HL-60 (cell line): ENCODE results near the gene CDC42BPB.

Source experiments
- DNase-seq, 2 experiments: peaks; one replicate each; pipeline ENCODE4 v3.0.0-alpha.2; 2010 to 2020; ENCODE audit warnings: low read depth in 1 of 2, low spot score in 1 of 2
- H3K27ac ChIP-seq: fragments of 250-450 bp; sonication (Bioruptor Pico); replicated peaks from 2 replicates; pipeline ENCODE4 v1.5.1; 2020; ENCODE audit warnings: mild to moderate bottlenecking, moderate library complexity
- H3K27me3 ChIP-seq: fragments of 250-450 bp; sonication (Bioruptor Pico); 2 replicates; pipeline ENCODE4 v1.5.1; 2021; ENCODE audit warnings: mild to moderate bottlenecking, moderate library complexity; ENCODE audit not compliant: insufficient read depth, poor library complexity, severe bottlenecking
- H3K4me3 ChIP-seq: replicated peaks from 2 replicates; pipeline ENCODE4 v1.5.1; 2011; ENCODE audit warnings: mild to moderate bottlenecking, control low read depth, low read length; ENCODE audit not compliant: insufficient read depth
- GABPA ChIP-seq: IDR thresholded peaks from 2 replicates; pipeline ENCODE4 v1.6.1; 2012; ENCODE audit warnings: low read depth
- POLR2AphosphoS5 ChIP-seq: IDR thresholded peaks from 2 replicates; pipeline ENCODE4 v1.6.1; 2012; ENCODE audit warnings: low read depth
- SPI1 ChIP-seq: IDR thresholded peaks from 2 replicates; pipeline ENCODE4 v1.6.1; 2012; ENCODE audit warnings: low read depth, mild to moderate bottlenecking, borderline replicate concordance
- TF ChIP-seq, protein P1 (sequence below): IDR thresholded peaks from 2 replicates; pipeline ENCODE4 v1.6.1; 2012; ENCODE audit warnings: low read depth; ENCODE audit not compliant: insufficient replicate concordance
- TF ChIP-seq, protein P2 (sequence below): IDR thresholded peaks from one replicate; pipeline ENCODE4 v1.5.1; 2011; ENCODE audit warnings: low read length, control low read depth, inconsistent platforms; ENCODE audit not compliant: insufficient read depth

Gene CDC42BPB

DNA sequence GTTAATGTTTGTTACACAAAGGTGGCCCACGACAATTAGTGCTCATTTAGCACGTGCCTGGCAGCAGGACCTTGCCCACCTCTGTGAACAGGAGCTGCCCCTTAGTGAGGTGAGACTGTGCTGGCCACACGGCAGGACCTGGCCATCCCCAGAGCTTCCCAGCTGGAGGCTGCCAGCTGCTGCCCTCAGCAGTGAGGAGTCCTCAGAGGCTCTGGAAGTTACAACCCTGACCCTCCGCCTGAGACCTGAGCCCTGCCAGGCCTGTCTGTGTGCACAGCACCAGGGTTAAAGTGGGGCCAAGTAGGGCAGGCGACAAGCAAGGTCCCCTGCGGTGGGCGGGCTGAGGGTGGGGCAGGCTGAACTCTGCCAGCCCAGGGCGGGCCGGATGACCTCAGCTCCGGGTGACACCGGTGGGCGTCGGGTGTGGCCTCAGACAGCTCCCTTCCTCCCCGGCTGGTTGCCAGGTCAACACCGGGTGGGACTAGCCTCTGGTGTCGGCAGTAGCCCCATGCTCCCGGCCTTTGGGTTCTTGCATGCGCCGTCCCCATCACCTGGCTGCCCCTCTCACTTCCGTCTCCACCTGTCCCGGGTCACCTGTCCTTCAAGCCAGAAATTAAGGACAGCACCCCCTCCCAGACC lies 17.5 kb upstream of the CDC42BPB start:
- Histone ChIP-seq H3K27me3 (peaks cover 10% of the 10 kb centered on the region), H3K27ac (no peak overlapping the region), H3K4me3 (no peak overlapping the region)
- DNase-seq = no peak
- TF ChIP-seq, protein P1, sequence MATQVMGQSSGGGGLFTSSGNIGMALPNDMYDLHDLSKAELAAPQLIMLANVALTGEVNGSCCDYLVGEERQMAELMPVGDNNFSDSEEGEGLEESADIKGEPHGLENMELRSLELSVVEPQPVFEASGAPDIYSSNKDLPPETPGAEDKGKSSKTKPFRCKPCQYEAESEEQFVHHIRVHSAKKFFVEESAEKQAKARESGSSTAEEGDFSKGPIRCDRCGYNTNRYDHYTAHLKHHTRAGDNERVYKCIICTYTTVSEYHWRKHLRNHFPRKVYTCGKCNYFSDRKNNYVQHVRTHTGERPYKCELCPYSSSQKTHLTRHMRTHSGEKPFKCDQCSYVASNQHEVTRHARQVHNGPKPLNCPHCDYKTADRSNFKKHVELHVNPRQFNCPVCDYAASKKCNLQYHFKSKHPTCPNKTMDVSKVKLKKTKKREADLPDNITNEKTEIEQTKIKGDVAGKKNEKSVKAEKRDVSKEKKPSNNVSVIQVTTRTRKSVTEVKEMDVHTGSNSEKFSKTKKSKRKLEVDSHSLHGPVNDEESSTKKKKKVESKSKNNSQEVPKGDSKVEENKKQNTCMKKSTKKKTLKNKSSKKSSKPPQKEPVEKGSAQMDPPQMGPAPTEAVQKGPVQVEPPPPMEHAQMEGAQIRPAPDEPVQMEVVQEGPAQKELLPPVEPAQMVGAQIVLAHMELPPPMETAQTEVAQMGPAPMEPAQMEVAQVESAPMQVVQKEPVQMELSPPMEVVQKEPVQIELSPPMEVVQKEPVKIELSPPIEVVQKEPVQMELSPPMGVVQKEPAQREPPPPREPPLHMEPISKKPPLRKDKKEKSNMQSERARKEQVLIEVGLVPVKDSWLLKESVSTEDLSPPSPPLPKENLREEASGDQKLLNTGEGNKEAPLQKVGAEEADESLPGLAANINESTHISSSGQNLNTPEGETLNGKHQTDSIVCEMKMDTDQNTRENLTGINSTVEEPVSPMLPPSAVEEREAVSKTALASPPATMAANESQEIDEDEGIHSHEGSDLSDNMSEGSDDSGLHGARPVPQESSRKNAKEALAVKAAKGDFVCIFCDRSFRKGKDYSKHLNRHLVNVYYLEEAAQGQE = no peak
- TF ChIP-seq, protein P2, sequence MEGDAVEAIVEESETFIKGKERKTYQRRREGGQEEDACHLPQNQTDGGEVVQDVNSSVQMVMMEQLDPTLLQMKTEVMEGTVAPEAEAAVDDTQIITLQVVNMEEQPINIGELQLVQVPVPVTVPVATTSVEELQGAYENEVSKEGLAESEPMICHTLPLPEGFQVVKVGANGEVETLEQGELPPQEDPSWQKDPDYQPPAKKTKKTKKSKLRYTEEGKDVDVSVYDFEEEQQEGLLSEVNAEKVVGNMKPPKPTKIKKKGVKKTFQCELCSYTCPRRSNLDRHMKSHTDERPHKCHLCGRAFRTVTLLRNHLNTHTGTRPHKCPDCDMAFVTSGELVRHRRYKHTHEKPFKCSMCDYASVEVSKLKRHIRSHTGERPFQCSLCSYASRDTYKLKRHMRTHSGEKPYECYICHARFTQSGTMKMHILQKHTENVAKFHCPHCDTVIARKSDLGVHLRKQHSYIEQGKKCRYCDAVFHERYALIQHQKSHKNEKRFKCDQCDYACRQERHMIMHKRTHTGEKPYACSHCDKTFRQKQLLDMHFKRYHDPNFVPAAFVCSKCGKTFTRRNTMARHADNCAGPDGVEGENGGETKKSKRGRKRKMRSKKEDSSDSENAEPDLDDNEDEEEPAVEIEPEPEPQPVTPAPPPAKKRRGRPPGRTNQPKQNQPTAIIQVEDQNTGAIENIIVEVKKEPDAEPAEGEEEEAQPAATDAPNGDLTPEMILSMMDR = no peak
- TF ChIP-seq GABPA = no peak
- TF ChIP-seq POLR2AphosphoS5 = no peak
- TF ChIP-seq SPI1 = no peak

DNA sequence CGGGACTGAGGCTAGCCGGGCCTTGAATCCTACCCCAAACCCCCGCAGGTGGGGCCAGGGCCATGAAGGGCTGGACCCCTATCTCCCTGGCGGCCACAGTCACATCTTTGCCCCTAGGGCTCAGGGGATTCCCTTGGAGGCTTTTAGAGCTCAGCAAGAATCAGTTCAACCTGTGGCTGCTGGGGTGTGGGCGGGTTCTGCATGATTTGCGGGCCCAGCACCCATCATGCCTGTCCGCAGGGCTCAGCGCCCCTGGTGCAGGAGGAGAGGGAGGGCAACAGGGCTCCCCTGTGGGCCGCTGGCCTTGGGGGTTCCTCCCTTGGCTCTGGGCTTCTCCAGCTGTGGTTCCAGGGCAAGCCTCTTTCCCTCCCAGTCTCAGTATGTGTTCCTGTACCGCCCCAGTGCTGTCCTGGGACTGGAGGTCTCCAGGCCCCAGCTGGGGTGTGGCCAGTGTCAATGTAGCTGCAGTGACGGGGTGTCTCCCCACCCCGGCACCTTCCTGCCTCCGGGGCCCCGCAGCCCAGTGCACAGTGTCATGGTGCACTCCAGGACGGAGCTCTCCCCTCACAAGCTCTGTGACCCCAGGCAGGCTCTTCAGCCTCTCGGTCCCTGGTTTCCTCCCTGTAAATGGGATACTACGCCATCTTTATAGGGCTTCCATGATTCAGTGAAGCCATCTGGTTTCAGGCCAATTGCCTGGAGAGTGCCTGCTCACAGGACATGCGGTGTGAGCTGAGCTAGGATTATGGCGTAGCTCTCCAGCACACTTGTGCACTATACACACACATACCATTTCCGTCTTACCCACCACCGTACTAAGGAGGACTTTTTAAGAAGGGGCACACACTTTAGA lies 16.8 kb upstream of the CDC42BPB start:
- no peak for DNase-seq

DNA sequence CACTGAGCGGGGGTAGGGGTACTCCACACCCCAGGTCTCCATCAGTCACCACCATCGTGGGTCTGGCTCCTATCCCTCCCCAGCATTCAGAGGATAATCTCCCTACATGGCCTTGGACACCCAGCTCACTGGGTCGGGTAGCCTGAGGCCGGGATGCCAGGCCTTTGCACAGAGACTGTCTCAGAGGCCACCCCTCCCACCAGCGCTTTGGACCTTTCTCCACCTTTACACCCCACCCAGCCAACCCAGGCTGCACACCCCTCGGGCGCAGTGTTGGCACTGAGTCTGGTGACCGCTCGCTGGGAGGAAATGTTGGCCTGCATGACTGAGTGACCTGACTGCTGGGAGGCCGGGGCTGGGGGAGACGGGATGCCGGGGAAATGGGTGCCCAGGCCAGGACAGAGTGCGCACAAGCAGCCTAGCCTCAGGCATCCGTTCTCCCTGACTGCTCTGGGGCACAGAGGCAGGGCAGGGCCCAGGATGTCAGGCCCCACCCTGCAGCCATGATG lies 16.1 kb upstream of the CDC42BPB start:
- H3K27ac ChIP-seq = no peak overlapping the region
- H3K4me3 ChIP-seq = no peak overlapping the region
- peaks cover 10% of the 10 kb centered on the region for H3K27me3 ChIP-seq
- no peak for TF ChIP-seq GABPA
- TF ChIP-seq, protein P1 = no peak
- TF ChIP-seq, protein P2 = no peak
- TF ChIP-seq SPI1 = no peak
- TF ChIP-seq POLR2AphosphoS5 = no peak
- no peak for DNase-seq

More for the DNA sequence above, 16.8 kb upstream of the CDC42BPB start:
- TF ChIP-seq GABPA (no peak), SPI1 (no peak), POLR2AphosphoS5 (no peak)
- TF ChIP-seq, protein P2 = no peak
- TF ChIP-seq, protein P1 = no peak
- Histone ChIP-seq H3K4me3 (no peak overlapping the region), H3K27ac (no peak overlapping the region), H3K27me3 (peaks cover 10% of the 10 kb centered on the region)
